VCaP (cell line): ENCODE measurements around the gene LMNTD2.
A peak's percentile ranks its signal among the peaks of the same experiment; 100 is the strongest.

Source experiments
- H3K27ac ChIP-seq: fragments of 450-650 bp; 2 replicates; pipeline ENCODE4 v1.5.1; 2017
- CTCF ChIP-seq: fragments of 450-650 bp; conservative IDR thresholded peaks from 2 replicates; pipeline ENCODE4 v1.5.1; 2017; ENCODE audit warnings: mild to moderate bottlenecking, moderate library complexity

Gene LMNTD2

DNA sequence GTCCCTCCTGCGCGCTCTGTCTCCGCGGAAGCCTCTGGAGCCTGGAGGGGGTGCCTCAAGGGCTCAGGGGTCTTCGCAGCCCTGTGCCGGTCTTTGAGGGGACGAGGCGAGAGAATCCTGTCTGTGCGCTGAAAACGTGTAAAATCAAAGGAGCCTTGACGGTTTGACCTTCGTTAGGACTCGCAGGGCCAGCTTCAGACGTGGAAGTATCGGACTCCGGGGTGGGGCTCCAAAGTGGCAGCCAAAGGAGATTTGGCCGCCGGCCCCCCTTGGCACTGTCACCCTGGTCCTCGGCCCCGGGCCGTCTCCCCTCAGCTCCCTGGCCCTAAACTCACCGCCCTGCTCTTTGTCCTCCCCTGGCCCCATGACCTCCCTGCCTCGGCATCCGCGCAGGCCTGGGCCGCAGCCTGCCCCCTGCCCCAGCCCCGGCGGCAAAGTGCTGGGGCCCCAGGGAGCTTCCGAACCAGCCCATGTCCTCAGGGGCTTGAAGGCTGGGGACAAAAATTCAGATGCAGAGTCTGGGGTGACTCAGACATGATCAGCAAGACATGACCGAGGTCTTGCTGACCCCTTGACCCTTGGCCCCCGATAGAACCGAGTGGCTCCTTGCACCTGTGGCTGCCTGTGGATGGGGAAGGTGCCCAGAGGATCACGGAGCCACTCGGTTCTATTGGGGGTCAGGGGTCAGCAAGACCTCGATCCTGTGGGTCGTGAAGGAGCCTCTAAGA lies 8.8 kb upstream of the LMNTD2 start:
- peak overlapping the region; percentile 89 for H3K27ac ChIP-seq

GRCh38 chr11:568306-569157 lies 8.0 kb upstream of the LMNTD2 start:
- peak overlapping the region; percentile 89 for H3K27ac ChIP-seq
- no peak for TF ChIP-seq CTCF

More for the DNA sequence above, 8.8 kb upstream of the LMNTD2 start:
- no peak for TF ChIP-seq CTCF

DNA sequence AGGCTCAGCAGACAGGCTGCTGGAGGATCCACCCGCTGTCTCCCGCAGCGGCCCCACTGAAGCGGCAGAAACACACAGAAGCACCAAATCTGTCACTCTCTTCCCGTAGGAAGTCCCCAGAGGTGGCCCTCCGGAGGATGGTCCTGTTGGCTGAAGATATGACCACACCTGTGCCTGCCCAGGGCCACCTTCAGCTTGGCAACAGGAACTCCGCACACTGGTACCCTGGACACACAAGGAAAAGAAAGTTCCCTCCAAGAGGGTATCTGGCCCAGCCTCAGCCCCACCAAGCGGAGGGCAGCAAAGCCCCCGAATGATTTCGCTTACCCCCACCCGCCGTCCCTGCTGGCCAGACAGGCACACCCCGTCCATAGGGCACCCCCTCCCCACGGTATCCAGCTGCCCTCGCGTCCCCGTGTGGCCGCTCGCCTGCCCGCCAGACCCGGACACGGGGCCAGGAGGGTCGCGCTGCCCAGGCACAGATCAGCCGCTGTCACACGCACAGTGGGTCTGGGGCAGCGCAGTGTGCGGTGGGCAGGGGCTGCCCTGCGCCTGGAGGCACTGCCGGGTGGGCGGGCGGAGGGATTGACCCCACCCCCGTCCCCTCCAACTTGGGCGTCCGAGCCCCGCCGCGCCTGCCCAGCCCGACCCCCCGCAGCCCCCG lies 7.2 kb upstream of the LMNTD2 start:
- no peak for TF ChIP-seq CTCF
- H3K27ac ChIP-seq: peak overlapping the region; percentile 89

DNA sequence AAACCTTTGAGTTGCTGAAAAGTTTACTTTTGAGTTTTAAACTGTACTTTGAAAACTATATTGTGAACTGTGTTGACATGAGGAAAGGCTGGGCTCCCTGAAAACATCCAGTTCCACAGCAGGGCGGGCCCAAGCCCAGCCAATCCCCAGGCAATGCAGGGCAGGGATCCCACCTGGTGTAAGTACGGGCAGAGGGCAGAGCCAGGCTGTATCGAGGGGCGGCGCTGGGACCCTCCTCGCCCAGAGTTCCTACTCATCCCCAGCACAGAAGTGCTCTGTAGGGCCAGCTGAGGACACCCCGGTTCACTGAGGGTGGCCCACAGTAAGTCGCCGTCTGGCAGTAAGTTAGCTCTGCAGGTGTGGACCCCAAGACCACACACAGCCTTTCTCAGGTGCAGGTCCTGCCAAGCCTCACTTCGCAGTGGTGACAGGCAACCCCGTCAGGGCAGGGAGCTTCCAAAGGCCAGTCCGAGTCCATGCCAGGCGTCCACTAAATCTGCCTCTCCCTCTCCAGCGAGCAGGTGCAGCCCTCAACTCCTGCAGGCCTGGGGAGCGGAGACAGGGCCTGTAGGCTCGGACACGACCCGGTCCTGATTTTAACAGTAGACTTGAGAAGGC lies 6.6 kb upstream of the LMNTD2 start:
- TF ChIP-seq CTCF: no peak
- H3K27ac ChIP-seq: peak overlapping the region; percentile 89; the same call in 1 of the 2 replicates

- H3K27ac ChIP-seq: no peak overlapping the region; the same call in 1 of the 2 replicates
- TF ChIP-seq CTCF: 0 out of 2 replicates have a peak, but pooled peaks have one; percentile 5
These were observed 5.5 kb upstream of the LMNTD2 start for GRCh38 chr11:565921-566509.

DNA sequence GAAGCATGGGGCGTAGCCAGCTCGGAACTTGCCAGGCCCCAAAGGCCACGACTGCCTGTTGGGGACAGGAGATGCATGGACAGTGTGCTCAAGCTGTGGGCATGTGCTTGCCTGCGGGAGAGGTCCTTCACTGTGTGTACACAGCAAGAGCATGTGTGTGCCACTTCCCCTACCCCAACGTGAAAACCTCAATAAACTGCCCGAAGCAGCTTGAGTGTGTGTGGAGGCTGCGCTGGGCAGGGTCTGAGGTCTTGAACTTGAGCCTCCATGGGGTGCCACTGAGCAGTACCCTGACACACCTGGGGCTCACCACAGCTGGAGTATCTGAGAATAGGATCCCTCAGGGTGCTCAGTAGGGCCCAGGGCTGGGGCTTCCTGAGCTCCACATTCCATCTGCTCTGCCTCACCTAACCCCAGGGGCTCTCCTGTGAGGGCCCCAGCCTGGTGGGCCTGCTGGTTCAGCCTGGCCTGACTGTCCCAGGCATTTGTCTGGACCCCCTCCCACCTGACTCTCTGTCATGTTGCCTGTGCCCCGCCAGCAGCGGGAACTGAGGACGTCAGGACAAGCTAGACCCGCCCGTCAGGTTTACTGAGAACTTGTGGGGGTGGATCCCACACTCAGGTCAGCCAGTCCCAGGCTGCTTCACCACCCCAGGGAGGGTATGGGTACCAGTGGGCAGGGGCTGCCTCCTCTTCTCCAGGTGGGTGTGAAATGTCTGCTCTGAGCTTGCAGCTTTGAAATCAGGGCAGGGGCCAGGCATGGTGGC lies 3.5 kb upstream of the LMNTD2 start:
- TF ChIP-seq CTCF: no peak
- H3K27ac ChIP-seq: peak overlapping the region; percentile 95
